HG03060 (cell line): Measurements from ENCODE around the gene ZFYVE28.
"Not testable (repeated sequence)": the region's sequence is repeated elsewhere in the genome, so short reads cannot be mapped to it uniquely, and the experiment has no call there.

Experiments used
- ATAC-seq: cut with Tn5 transposase; IDR thresholded peaks from one replicate; pipeline ENCODE4 v1.9.1; 2021; ENCODE audit warnings: low read depth, moderate number of reproducible peaks; ENCODE audit not compliant: unreplicated experiment

The ZFYVE28 gene

GRCh38 chr4:2429945-2430757 is 11.7 kb upstream of the ZFYVE28 start:
- ATAC-seq: not testable (repeated sequence)

GRCh38 chr4:2428496-2429213 is 10.2 kb upstream of the ZFYVE28 start:
- ATAC-seq: no peak

GRCh38 chr4:2427383-2428334 is 9.2 kb upstream of the ZFYVE28 start:
- ATAC-seq: no peak

- no peak for ATAC-seq
Observed at GRCh38 chr4:2426711-2427275, 8.3 kb upstream of the ZFYVE28 start.

- ATAC-seq: no peak
Observed at GRCh38 chr4:2426069-2426397, 7.6 kb upstream of the ZFYVE28 start.

- no peak for ATAC-seq
Observed at GRCh38 chr4:2425386-2426068, 7.1 kb upstream of the ZFYVE28 start.

GRCh38 chr4:2424581-2424980 is 6.1 kb upstream of the ZFYVE28 start:
- no peak for ATAC-seq

GRCh38 chr4:2423695-2424094 is 5.2 kb upstream of the ZFYVE28 start:
- no peak for ATAC-seq

GRCh38 chr4:2423066-2423465 is 4.6 kb upstream of the ZFYVE28 start:
- no peak for ATAC-seq

GRCh38 chr4:2421928-2422327 is 3.5 kb upstream of the ZFYVE28 start:
- ATAC-seq: no peak

GRCh38 chr4:2419814-2420213 is 1.4 kb upstream of the ZFYVE28 start:
- no peak for ATAC-seq

- ATAC-seq: peak; percentile 83
Observed at GRCh38 chr4:2418650-2419571, 466 bp upstream of the ZFYVE28 start, which contains the start of gene CFAP99. Gene CFAP99 (plus strand): TSS chr4:2418955.

GRCh38 chr4:2417226-2417764 is 1.1 kb downstream of the ZFYVE28 start:
- no peak for ATAC-seq

- no peak for ATAC-seq
Observed at GRCh38 chr4:2416564-2417225, 1.8 kb downstream of the ZFYVE28 start.

- no peak for ATAC-seq
Observed at GRCh38 chr4:2415881-2416563, 2.4 kb downstream of the ZFYVE28 start.

GRCh38 chr4:2415213-2415612 is 3.2 kb downstream of the ZFYVE28 start:
- no peak for ATAC-seq

GRCh38 chr4:2413821-2414610 is 4.4 kb downstream of the ZFYVE28 start:
- ATAC-seq: no peak
